ENCODE results near the gene EID1. TPM values are rescaled to one million over a fixed set of nuclear protein-coding genes. Genes with fewer than 3 reads are reported as not detected.
A peak's percentile ranks its signal among the peaks of the same experiment; 100 is the strongest.

EID1 gene
- total and polyA plus RNA-seq, 9 of the 15 experiments (the other 6 are each of a cell fraction or from before 2014, with no cell fraction given) = 46.5 to 211 (median 143) TPM

DNA sequence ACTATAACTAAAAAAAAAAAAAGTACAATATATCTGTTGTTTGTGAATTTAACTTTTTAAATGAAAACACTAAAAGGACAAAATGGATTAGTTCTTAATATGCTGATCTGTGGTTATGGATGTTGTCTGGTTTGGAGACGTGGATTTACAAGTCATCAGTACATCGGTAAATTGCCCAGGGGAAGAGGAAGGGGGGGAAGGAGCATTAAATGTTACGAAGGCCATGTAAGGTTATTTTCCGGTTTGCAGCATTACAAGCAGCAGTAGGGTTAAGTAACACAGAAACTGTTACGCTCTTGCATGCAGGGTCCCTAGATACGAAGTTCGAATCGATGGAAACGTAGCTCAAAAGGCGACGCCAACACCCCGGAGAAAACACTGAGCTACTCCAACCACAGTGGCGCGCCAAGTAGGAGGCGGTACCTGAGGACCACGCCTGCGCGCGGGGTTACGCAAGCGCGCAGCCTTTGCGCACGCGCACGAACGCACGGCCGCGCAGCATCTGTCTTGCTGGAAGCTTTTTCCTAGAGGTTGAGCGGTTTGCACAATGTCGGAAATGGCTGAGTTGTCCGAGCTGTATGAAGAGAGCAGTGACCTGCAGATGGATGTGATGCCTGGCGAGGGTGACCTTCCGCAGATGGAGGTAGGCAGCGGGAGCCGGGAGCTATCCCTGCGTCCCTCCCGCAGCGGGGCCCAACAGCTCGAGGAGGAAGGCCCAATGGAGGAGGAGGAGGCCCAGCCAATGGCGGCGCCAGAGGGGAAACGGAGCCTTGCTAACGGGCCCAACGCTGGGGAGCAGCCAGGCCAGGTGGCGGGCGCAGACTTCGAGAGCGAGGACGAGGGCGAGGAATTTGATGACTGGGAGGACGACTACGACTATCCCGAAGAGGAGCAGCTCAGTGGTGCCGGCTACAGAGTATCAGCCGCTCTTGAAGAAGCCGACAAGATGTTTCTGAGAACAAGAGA, at the start of gene EID1 (continued):
- TF ChIP-seq, protein P1, sequence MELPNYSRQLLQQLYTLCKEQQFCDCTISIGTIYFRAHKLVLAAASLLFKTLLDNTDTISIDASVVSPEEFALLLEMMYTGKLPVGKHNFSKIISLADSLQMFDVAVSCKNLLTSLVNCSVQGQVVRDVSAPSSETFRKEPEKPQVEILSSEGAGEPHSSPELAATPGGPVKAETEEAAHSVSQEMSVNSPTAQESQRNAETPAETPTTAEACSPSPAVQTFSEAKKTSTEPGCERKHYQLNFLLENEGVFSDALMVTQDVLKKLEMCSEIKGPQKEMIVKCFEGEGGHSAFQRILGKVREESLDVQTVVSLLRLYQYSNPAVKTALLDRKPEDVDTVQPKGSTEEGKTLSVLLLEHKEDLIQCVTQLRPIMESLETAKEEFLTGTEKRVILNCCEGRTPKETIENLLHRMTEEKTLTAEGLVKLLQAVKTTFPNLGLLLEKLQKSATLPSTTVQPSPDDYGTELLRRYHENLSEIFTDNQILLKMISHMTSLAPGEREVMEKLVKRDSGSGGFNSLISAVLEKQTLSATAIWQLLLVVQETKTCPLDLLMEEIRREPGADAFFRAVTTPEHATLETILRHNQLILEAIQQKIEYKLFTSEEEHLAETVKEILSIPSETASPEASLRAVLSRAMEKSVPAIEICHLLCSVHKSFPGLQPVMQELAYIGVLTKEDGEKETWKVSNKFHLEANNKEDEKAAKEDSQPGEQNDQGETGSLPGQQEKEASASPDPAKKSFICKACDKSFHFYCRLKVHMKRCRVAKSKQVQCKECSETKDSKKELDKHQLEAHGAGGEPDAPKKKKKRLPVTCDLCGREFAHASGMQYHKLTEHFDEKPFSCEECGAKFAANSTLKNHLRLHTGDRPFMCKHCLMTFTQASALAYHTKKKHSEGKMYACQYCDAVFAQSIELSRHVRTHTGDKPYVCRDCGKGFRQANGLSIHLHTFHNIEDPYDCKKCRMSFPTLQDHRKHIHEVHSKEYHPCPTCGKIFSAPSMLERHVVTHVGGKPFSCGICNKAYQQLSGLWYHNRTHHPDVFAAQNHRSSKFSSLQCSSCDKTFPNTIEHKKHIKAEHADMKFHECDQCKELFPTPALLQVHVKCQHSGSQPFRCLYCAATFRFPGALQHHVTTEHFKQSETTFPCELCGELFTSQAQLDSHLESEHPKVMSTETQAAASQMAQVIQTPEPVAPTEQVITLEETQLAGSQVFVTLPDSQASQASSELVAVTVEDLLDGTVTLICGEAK (IDR thresholded peaks at IDR 0.05) = peak; percentile 52; the same call in 1 of the 2 replicates
- TF ChIP-seq, protein P1 (CRISPR knock-in tag; IDR thresholded peaks at IDR 0.05) = no peak
- TF ChIP-seq, protein P2, sequence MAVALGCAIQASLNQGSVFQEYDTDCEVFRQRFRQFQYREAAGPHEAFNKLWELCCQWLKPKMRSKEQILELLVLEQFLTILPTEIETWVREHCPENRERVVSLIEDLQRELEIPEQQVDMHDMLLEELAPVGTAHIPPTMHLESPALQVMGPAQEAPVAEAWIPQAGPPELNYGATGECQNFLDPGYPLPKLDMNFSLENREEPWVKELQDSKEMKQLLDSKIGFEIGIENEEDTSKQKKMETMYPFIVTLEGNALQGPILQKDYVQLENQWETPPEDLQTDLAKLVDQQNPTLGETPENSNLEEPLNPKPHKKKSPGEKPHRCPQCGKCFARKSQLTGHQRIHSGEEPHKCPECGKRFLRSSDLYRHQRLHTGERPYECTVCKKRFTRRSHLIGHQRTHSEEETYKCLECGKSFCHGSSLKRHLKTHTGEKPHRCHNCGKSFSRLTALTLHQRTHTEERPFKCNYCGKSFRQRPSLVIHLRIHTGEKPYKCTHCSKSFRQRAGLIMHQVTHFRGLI (CRISPR knock-in tag; IDR thresholded peaks at IDR 0.05) = no peak
- TF ChIP-seq SIRT6 (IDR thresholded peaks at IDR 0.05; ENCODE audit: low read depth, low read length) = no peak
- TF ChIP-seq ZNF384 (IDR thresholded peaks at IDR 0.05; ENCODE audit: low read depth, low read length) = no peak
- TF ChIP-seq ZNF146 (CRISPR knock-in tag; IDR thresholded peaks at IDR 0.05; ENCODE audit: unreplicated experiment) = no peak
- TF ChIP-seq GTF2F1 (IDR thresholded peaks at IDR 0.05; ENCODE audit: low read depth, low read length) = peak; percentile 28; the same call in 1 of the 2 replicates
- no peak for TF ChIP-seq SAFB2 (IDR thresholded peaks at IDR 0.05; ENCODE audit: borderline replicate concordance, low read depth, low read length, severe bottlenecking)
- TF ChIP-seq, protein P3, sequence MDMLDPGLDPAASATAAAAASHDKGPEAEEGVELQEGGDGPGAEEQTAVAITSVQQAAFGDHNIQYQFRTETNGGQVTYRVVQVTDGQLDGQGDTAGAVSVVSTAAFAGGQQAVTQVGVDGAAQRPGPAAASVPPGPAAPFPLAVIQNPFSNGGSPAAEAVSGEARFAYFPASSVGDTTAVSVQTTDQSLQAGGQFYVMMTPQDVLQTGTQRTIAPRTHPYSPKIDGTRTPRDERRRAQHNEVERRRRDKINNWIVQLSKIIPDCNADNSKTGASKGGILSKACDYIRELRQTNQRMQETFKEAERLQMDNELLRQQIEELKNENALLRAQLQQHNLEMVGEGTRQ (CRISPR knock-in tag; IDR thresholded peaks at IDR 0.05) = no peak
- TF ChIP-seq, protein P4, sequence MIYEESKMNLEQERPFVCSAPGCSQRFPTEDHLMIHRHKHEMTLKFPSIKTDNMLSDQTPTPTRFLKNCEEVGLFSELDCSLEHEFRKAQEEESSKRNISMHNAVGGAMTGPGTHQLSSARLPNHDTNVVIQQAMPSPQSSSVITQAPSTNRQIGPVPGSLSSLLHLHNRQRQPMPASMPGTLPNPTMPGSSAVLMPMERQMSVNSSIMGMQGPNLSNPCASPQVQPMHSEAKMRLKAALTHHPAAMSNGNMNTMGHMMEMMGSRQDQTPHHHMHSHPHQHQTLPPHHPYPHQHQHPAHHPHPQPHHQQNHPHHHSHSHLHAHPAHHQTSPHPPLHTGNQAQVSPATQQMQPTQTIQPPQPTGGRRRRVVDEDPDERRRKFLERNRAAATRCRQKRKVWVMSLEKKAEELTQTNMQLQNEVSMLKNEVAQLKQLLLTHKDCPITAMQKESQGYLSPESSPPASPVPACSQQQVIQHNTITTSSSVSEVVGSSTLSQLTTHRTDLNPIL (CRISPR knock-in tag; IDR thresholded peaks at IDR 0.05) = no peak
- no peak for TF ChIP-seq ZFPM2 (CRISPR knock-in tag; IDR thresholded peaks at IDR 0.05)
- peak; percentile 97 for TF ChIP-seq ZFX (CRISPR knock-in tag; IDR thresholded peaks at IDR 0.05)
- TF ChIP-seq POLR2AphosphoS2 (IDR thresholded peaks at IDR 0.05; ENCODE audit: low read length) = peak; percentile 75; the same call in 1 of the 2 replicates
- no peak for TF ChIP-seq TFAM (CRISPR knock-in tag; conservative IDR thresholded peaks at IDR 0.05)
